Neural crest cell (in vitro differentiated cells): ENCODE data around the gene TMEM44. TPM values are rescaled to one million over a fixed set of nuclear protein-coding genes. Genes with fewer than 3 reads are reported as not detected.

Source experiments
- DNase-seq: peaks from one replicate; pipeline ENCODE4 v3.0.0; 2021; ENCODE audit warnings: low read depth, mixed read lengths, low spot score
- H3K27ac Mint-ChIP-seq: one replicate; pipeline ENCODE4 v1.8.0; 2021; ENCODE audit warnings: mild to moderate bottlenecking, mixed read lengths; ENCODE audit not compliant: unreplicated experiment
- H3K27me3 Mint-ChIP-seq: 2 replicates; pipeline ENCODE4 v1.8.0; 2021; ENCODE audit warnings: low read depth, mild to moderate bottlenecking, mixed read lengths
- H3K36me3 Mint-ChIP-seq: 2 replicates; pipeline ENCODE4 v1.8.0; 2021; ENCODE audit warnings: low read depth, mild to moderate bottlenecking, mixed read lengths
- H3K4me1 Mint-ChIP-seq: 2 replicates; pipeline ENCODE4 v1.8.0; 2021; ENCODE audit warnings: mixed read lengths
- H3K4me3 Mint-ChIP-seq: one replicate; pipeline ENCODE4 v1.8.0; 2021; ENCODE audit warnings: mild to moderate bottlenecking, mixed read lengths
- H3K9me3 Mint-ChIP-seq: 2 replicates; pipeline ENCODE4 v1.8.0; 2021; ENCODE audit warnings: mixed read lengths
- total RNA-seq: library from RNA; stranded (reverse); gene quantifications from 2 replicates; pipeline ENCODE4 v1.2.1, GENCODE V29; 2021
- TF ChIP-seq, protein P1 (sequence below): fragments of 200-600 bp; sonication (generic); conservative IDR thresholded peaks from 2 replicates; pipeline ENCODE4 v1.5.0; 2021; ENCODE audit warnings: antibody characterized with exemption, mild to moderate bottlenecking

The TMEM44 gene
- total RNA-seq, 1 donor from 2014 or later = 43.8 TPM

DNA sequence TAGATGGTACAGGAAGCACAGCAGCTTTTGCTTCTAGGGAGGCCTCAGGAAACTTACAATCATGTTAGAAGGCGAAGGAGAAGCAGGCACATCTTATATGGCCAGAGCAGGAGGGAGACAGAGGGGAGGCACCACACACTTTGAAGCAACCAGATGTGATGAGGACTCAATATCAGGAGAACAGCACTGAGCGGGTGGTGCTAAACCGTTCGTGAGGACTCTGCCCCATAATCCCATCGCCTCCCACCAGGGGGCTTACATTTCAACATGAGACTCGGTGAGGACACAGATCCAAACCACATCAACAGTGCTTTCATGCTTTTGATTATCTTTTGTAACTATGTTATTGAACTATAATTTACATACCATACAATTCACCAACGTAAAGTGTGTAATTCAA, 7.6 kb upstream of the TMEM44 start:
- Mint-ChIP-seq H3K9me3 (no peaks in the 10 kb centered on the region), H3K4me3 (no peak overlapping the region), H3K4me1 (no peaks in the 10 kb centered on the region), H3K27me3 (no peaks in the 10 kb centered on the region), H3K36me3 (peaks cover 11% of the 10 kb centered on the region), H3K27ac (no peak overlapping the region)
- TF ChIP-seq, protein P1, sequence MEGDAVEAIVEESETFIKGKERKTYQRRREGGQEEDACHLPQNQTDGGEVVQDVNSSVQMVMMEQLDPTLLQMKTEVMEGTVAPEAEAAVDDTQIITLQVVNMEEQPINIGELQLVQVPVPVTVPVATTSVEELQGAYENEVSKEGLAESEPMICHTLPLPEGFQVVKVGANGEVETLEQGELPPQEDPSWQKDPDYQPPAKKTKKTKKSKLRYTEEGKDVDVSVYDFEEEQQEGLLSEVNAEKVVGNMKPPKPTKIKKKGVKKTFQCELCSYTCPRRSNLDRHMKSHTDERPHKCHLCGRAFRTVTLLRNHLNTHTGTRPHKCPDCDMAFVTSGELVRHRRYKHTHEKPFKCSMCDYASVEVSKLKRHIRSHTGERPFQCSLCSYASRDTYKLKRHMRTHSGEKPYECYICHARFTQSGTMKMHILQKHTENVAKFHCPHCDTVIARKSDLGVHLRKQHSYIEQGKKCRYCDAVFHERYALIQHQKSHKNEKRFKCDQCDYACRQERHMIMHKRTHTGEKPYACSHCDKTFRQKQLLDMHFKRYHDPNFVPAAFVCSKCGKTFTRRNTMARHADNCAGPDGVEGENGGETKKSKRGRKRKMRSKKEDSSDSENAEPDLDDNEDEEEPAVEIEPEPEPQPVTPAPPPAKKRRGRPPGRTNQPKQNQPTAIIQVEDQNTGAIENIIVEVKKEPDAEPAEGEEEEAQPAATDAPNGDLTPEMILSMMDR = peak; percentile 47
- peak; percentile 31 for DNase-seq

DNA sequence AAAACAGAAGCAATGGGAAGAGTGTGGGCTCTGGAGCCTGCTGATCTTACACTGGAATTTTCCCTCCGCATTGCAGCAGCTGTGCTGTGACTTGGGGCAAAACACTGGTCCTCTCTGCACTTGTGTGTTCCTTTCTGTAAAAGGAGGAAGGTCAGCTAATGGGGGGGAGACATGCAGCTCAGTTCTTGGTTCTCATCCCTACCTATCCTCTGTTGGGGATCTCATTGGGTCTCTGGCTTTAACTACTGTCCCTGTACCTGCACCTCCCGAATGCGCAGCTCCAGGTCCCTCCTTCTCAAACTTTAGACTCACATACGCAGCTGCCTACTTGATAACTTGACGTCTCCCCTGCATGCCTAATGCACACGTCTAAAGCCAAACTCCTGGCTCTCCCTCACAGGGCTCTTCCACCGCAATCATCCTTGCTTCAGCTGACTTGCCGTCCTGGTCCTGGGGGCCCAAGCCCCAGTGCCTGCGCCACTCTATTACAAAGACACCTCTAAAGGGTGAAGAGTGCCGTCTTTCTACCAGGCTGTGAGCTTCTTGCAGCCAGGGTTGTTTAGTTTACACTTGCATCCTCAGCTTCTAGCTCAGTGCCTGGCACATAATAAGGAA, 5.9 kb upstream of the TMEM44 start:
- peaks cover 11% of the 10 kb centered on the region for H3K36me3 Mint-ChIP-seq
- DNase-seq = no peak
- H3K4me3 Mint-ChIP-seq = no peak overlapping the region
- peaks cover 4% of the 10 kb centered on the region for H3K4me1 Mint-ChIP-seq
- H3K9me3 Mint-ChIP-seq = no peaks in the 10 kb centered on the region
- TF ChIP-seq, protein P1 = no peak
- H3K27ac Mint-ChIP-seq = peak overlapping the region; percentile 4
- no peaks in the 10 kb centered on the region for H3K27me3 Mint-ChIP-seq

DNA sequence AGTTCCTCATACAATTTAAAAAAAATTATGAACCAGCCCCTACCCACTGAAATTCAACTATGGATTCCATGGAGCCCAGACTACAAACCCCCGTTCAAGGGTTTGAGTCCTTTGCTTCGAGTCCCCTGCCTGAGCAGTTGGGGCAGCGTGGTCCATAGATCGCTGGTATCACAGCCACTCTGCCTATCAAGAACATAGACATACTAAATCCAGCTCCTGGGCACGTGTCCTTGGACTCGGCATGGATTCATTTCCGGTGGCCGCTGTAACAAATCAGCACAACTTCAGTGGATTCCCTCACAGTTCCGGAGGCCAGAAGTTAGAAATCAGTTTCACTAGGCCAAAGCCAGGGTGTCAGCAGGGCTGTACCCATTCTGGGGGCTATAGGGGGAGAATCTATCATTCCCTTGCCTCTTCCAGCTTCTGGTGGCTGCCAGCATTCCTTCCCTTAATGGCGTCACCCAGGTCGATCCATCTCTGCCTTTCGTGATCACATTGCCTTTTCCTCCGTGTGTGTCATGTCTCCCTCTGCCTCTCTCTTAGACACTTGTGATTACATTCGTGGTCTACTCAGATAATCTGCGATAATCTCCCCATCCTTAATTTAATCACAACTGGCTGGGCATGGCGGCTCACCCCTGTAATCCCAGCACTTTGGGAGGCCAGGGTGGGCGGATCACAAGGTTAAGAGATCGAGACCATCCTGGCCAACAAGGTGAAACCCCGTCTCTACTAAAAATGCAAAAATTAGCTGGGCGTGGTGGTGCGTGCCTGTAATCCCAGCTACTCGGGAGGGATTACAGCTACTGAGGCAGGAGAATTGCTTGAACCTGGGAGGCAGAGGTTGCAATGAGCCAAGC, 4.6 kb upstream of the TMEM44 start:
- no peaks in the 10 kb centered on the region for H3K9me3 Mint-ChIP-seq
- no peak overlapping the region for H3K4me3 Mint-ChIP-seq
- TF ChIP-seq, protein P1 = no peak
- H3K36me3 Mint-ChIP-seq = peaks cover 9% of the 10 kb centered on the region
- peaks cover 11% of the 10 kb centered on the region for H3K4me1 Mint-ChIP-seq
- no peaks in the 10 kb centered on the region for H3K27me3 Mint-ChIP-seq
- peak overlapping the region; percentile 29 for H3K27ac Mint-ChIP-seq
- no peak for DNase-seq

DNA sequence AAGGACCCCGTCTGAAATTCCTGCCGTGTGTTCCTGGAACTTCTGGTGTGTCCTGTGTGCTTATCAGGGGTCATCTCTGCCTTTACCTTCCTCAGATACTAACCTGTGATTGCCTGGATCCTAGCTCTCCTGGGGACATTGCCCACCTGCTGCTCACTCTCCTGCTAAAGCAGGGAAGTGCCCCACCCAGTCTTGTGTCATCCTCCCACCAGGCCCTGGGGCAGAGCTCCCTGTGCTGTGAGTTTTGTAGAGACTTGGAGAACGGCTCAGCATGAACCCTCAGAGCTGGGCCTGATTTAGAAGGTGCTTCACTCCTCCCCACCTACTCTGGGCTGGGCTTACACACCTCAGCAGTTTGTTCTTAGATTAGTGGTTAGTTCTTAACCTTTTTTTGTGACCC, 3.8 kb upstream of the TMEM44 start:
- no peak overlapping the region for H3K27ac Mint-ChIP-seq
- H3K9me3 Mint-ChIP-seq = no peaks in the 10 kb centered on the region
- TF ChIP-seq, protein P1 = no peak
- H3K4me3 Mint-ChIP-seq = no peak overlapping the region
- H3K4me1 Mint-ChIP-seq = peaks cover 17% of the 10 kb centered on the region
- no peak for DNase-seq
- no peaks in the 10 kb centered on the region for H3K27me3 Mint-ChIP-seq
- H3K36me3 Mint-ChIP-seq = peaks cover 7% of the 10 kb centered on the region

DNA sequence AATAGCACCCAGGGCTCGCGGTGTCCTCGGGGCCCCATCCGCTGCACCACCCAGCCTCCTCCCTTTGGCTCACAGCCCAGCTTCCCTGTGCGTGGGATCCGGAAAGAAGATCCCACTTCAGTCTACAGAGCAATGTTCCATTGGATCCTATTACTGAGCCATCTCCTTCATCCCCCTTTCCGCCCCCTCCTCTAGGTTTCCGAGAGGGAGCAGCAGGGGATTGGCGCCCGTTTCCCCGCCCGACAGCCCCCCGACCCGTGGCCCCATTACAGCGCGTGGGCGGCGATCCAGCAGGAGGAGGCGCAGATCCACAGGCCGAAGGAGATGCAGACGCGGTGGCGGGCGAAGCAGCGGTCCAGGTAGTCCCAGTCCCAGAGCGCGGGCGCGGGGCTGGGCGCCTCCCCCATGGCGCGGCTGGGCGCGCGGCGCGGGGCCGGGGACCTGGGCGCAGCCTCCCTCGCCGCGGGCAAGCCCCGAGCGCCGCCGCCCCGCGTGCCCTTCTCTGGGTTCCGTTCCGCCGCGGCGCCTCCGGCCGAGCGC, 340 bp downstream of the TMEM44 start:
- Mint-ChIP-seq H3K4me1 (peaks cover 19% of the 10 kb centered on the region), H3K27me3 (no peaks in the 10 kb centered on the region), H3K4me3 (peak overlapping the region; percentile 92), H3K9me3 (peaks cover 3% of the 10 kb centered on the region), H3K36me3 (peaks cover 25% of the 10 kb centered on the region), H3K27ac (peak overlapping the region; percentile 89)
- DNase-seq = peak; percentile 49
- TF ChIP-seq, protein P1 = no peak
